GM20000 (cell line): Measurements from ENCODE around the gene CDKN2B.

Experiments
- DNase-seq: peaks from one replicate; pipeline ENCODE4 v3.0.0; 2012; ENCODE audit warnings: low spot score
- CTCF ChIP-seq: IDR thresholded peaks from 2 replicates; pipeline ENCODE4 v1.5.1; 2012; ENCODE audit warnings: mild to moderate bottlenecking, control low read depth; ENCODE audit errors: extremely low read depth, missing control alignments

The CDKN2B gene

GRCh38 chr9:22031655-22032411 lies 22.7 kb upstream of the CDKN2B start:
- no peak for TF ChIP-seq CTCF
- DNase-seq, result no peak

GRCh38 chr9:22030101-22030598 lies 21.0 kb upstream of the CDKN2B start:
- DNase-seq, result no peak

GRCh38 chr9:22029231-22029630 lies 20.1 kb upstream of the CDKN2B start:
- no peak for DNase-seq
- no peak for TF ChIP-seq CTCF

More at GRCh38 chr9:22030101-22030598, 21.0 kb upstream of the CDKN2B start:
- TF ChIP-seq CTCF, result no peak

- no peak for DNase-seq
- TF ChIP-seq CTCF, result no peak
Measured at GRCh38 chr9:22028394-22028793, 19.3 kb upstream of the CDKN2B start.

GRCh38 chr9:22026696-22027095 lies 17.6 kb upstream of the CDKN2B start:
- no peak for DNase-seq
- TF ChIP-seq CTCF, result no peak

GRCh38 chr9:22022396-22022795 lies 13.3 kb upstream of the CDKN2B start:
- TF ChIP-seq CTCF, result no peak
- DNase-seq, result no peak

- no peak for TF ChIP-seq CTCF
Measured at GRCh38 chr9:22010866-22011625, 1.9 kb upstream of the CDKN2B start.

More at GRCh38 chr9:22010866-22011625, 1.9 kb upstream of the CDKN2B start:
- no peak for DNase-seq
